ENCODE results near the gene BAHCC1. TPM values are rescaled to one million over a fixed set of nuclear protein-coding genes. Genes with fewer than 3 reads are reported as not detected.

The BAHCC1 gene
- total and polyA plus RNA-seq, 9 of the 15 experiments (the other 6 are each of a cell fraction or from before 2014, with no cell fraction given): 0.14 to 26.9 (median 5.0) TPM

DNA sequence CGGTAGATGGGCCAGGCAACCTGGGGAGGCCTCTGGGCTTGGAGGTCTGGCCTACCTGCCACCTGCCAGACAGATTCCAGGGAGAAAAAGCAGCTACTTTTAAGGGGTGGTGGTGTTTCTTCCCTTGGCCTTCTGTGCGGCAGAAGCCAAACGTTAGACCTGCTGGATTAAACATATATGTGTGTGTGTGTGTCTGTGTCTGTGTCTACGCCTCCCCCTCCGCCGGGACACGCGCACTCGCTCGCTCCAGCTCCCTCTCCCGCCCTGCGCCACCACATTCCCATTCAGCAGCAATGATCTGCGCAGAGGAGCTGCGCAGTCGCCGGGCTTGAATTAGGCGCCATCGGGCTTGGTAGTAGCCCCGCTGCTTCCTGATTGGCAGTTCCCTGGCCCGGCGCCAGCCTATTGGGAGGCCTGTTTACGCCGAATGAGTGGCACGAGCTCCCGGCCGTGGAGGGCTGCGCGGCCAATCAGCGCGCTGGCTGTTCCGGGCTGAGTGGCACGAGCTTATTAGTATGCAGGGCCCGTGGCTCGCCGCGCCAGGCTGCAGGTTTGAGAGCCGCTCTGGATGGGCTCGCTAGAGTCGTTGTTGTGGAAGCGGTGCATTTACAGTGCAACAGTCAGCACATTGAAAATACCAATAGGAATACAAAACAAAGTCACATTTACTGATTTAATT, at the start of gene BAHCC1 (continued):
- TF ChIP-seq, protein P1, sequence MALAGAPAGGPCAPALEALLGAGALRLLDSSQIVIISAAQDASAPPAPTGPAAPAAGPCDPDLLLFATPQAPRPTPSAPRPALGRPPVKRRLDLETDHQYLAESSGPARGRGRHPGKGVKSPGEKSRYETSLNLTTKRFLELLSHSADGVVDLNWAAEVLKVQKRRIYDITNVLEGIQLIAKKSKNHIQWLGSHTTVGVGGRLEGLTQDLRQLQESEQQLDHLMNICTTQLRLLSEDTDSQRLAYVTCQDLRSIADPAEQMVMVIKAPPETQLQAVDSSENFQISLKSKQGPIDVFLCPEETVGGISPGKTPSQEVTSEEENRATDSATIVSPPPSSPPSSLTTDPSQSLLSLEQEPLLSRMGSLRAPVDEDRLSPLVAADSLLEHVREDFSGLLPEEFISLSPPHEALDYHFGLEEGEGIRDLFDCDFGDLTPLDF (CRISPR knock-in tag; IDR thresholded peaks at IDR 0.05): peak; percentile 82; the same call in 1 of the 2 replicates
- TF ChIP-seq RFX7 (CRISPR knock-in tag; IDR thresholded peaks at IDR 0.05): no peak
- TF ChIP-seq PYGO2 (tag; IDR thresholded peaks at IDR 0.05): no peak
- TF ChIP-seq ZNF609 (CRISPR knock-in tag; IDR thresholded peaks at IDR 0.05; ENCODE audit: borderline replicate concordance): no peak
- no peak for TF ChIP-seq FOXP1 (CRISPR knock-in tag; IDR thresholded peaks at IDR 0.05)
- no peak for TF ChIP-seq KLF16 (IDR thresholded peaks at IDR 0.05)
- TF ChIP-seq CBX1 (IDR thresholded peaks at IDR 0.05; ENCODE audit: low read depth): no peak; the same call in 1 of the 2 replicates
- TF ChIP-seq POLR2B (IDR thresholded peaks at IDR 0.05; ENCODE audit: low read depth, partially characterized antibody): peak; percentile 64
- TF ChIP-seq ESRRA (IDR thresholded peaks at IDR 0.05; ENCODE audit: borderline replicate concordance, low read depth): no peak
- no peak; the same call in 1 of the 2 replicates for TF ChIP-seq ZBTB33 (CRISPR knock-in tag; IDR thresholded peaks at IDR 0.05)
- TF ChIP-seq ZNF282 (CRISPR knock-in tag; IDR thresholded peaks at IDR 0.05): no peak
- peak; percentile 57 for TF ChIP-seq HNRNPLL (IDR thresholded peaks at IDR 0.05; ENCODE audit: low read depth, low read length, poor library complexity, severe bottlenecking)
- no peak for TF ChIP-seq PCBP1 (IDR thresholded peaks at IDR 0.05; ENCODE audit: low read depth, low read length, poor library complexity, severe bottlenecking)
- TF ChIP-seq, protein P2, sequence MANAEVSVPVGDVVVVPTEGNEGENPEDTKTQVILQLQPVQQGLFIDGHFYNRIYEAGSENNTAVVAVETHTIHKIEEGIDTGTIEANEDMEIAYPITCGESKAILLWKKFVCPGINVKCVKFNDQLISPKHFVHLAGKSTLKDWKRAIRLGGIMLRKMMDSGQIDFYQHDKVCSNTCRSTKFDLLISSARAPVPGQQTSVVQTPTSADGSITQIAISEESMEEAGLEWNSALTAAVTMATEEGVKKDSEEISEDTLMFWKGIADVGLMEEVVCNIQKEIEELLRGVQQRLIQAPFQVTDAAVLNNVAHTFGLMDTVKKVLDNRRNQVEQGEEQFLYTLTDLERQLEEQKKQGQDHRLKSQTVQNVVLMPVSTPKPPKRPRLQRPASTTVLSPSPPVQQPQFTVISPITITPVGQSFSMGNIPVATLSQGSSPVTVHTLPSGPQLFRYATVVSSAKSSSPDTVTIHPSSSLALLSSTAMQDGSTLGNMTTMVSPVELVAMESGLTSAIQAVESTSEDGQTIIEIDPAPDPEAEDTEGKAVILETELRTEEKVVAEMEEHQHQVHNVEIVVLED (CRISPR knock-in tag; IDR thresholded peaks at IDR 0.05): no peak
- TF ChIP-seq MXI1 (IDR thresholded peaks at IDR 0.05; ENCODE audit: low read depth, low read length): no peak
- no peak for TF ChIP-seq ARNT (IDR thresholded peaks at IDR 0.05)
- peak; percentile 69 for TF ChIP-seq USF1 (CRISPR knock-in tag; IDR thresholded peaks at IDR 0.05)
- no peak for TF ChIP-seq ZNF174 (CRISPR knock-in tag; IDR thresholded peaks at IDR 0.05)
